GM18508 (cell line): ENCODE measurements around the gene PCBP1.
"Not testable (repeated sequence)": the region's sequence is repeated elsewhere in the genome, so short reads cannot be mapped to it uniquely, and the experiment has no call there.

ENCODE experiments used
- ATAC-seq: cut with Tn5 transposase; IDR thresholded peaks from one replicate; pipeline ENCODE4 v1.9.1; 2021; ENCODE audit warnings: moderate number of reproducible peaks; ENCODE audit not compliant: insufficient read depth, unreplicated experiment

PCBP1 gene

DNA sequence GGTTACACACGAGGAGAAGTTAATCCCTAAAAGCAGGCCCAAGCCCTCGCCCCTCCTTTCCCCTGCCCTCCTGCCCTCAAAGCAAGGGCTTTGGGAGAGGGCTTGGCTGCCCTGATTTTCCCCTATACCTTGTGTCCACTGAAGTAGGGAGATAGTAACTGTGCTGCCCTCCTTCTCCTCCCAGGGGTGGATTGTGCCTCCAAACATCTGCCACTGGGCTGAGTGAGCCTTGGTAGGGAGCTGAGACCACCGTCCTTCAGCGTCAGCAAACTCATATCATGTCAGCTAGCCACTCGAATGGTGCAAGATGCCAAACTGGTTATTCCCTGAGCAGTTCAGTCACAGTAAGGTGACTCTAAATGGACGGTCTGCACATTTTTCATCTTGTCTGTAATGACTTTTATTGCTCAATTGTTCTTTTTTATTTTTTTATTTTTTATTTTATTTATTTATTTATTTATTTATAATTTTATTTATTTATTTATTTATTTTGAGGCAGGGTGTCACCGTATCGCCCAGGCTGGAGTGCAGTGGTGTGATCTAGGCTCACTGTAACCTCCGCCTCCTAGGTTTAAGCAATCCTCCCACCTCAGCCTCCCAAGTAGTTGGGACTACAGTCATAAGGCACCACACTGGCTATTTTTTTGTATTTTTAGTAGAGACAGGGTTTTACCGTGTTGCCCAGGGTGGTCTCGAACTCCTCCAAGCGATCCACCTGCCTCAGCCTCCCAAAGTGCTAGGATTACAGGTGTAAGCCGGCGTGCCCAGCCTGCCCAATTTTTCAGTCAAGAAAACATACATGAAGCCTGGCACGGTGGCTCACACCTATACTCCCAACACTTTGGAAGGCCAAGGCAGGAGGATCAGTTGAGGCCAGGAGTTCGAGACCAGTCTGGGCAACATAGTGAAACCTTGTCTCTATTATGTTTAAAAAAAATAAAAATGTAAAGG, 8.7 kb downstream of the PCBP1 start:
- ATAC-seq = no peak

DNA sequence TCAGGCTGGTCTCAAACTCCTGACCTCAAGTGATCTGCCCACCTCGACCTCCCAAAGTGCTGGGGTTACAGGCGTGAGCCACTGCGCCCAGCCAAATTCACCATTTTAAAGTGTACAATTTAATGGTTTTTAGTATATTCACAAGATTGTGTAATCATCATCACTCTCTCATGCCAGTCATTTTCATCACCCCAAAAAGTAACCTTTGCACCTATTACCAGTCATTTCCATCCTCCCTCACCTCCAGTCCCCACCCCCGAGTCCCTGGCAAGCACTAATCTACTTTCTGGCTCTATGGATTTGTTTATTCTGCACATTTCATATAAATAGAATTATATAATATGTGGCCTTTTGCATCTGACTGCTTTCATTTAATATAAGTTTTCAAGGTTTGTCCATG, 10.8 kb downstream of the PCBP1 start:
- ATAC-seq = no peak

DNA sequence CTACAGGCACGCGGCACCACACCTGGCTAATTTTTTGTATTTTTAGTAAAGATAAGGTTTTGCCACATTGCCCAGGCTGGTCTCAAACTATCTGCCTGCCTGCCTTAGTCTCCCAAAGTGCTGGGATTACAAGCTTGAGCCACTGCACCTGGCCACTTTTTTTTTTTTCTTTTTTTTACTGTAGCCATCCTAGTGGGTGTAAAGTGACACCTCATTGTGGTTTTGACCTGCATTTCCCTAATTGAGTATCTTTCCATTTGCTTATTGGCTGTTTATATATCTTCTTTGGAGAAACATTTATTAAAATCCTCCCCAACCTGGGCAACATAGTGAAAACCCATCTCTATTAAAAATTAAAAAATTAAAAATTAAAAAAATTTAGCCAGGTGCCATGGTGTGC, 12.0 kb downstream of the PCBP1 start:
- no peak for ATAC-seq

DNA sequence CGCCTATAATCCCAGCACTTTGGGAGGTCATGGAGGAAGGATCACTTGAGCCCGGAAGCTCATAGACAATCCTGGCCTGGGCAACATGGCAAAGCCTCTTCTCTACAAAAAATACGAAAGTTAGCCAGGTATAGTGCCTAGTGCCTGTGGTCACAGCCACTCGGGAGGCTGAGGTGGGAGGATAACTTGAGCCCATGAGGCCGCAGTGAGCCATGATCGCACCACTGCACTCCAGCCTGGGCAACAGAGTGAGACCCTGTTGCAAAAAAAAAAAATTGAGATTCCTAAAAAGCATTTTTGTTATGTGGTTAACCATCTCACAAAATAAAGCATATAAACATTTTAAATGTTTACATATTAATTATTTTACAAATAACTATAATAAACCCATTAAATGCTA, 13.9 kb downstream of the PCBP1 start:
- ATAC-seq = no peak

DNA sequence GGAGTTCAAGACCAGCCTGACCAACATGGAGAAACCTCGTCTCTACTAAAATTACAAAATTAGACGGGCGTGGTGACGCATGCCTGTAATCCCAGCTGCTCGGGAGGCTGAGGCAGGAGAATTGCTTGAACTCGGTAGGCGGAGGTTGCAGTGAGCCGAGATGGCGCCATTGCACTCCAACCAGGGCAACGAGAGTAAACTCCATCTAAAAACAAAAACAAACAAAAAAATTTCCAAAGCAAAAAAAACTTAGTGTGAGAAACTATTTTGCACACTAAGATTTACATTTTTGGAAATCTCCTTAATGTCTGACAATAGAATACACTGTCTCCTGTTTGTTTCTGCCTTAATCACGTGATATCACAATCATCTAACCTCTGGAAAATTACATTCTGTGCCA, 14.4 kb downstream of the PCBP1 start:
- ATAC-seq = not testable (repeated sequence)

DNA sequence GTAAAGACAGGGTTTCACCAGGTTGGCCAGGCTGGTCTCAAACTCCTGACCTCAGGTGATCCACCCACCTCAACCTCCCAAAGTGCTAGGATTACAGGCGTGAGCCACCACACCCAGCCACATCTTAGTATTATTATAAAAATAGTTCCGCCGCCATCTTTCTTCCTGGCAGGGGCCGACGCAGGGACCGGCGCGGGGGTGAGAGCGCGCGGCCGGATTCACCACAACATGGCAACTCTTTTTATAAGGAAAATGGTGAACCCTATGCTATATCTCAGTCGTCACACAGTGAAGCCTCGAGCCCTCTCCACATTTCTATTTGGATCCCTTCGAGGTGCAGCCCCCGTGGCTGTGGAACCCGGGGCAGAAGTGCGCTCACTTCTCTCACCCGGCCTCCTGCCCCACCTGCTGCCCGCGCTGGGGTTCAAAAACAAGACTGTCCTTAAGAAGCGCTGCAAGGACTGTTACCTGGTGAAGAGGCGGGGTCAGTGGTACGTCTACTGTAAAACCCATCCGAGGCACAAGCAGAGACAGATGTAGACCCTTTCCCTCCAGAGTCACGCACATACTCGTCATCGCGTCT, 15.1 kb downstream of the PCBP1 start:
- not testable (repeated sequence) for ATAC-seq

DNA sequence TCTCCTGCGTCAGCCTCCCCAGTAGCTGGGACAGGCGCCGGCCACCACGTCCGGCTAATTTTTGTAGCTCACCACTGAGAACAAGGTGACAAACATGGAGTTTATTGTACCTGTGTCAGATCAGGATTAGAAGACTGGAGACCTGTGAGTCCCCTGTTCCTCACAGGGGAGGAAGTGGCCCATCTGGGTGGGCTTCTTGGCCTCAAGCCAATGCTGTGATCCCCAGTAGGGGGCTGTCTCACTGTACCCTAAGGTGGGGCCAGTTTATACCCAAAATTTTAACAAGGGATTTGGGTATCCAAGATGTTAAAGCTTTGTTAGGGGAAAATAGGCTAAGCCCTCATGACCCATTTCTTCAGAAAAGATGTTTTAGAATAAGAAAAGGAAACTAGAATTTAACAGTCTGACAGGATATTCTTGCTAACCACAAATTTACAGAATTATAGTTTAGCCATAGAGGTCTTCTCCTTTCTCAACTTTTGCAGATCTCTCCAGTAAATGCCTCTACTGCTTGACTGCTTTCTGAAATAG, 16.3 kb downstream of the PCBP1 start:
- ATAC-seq = no peak

DNA sequence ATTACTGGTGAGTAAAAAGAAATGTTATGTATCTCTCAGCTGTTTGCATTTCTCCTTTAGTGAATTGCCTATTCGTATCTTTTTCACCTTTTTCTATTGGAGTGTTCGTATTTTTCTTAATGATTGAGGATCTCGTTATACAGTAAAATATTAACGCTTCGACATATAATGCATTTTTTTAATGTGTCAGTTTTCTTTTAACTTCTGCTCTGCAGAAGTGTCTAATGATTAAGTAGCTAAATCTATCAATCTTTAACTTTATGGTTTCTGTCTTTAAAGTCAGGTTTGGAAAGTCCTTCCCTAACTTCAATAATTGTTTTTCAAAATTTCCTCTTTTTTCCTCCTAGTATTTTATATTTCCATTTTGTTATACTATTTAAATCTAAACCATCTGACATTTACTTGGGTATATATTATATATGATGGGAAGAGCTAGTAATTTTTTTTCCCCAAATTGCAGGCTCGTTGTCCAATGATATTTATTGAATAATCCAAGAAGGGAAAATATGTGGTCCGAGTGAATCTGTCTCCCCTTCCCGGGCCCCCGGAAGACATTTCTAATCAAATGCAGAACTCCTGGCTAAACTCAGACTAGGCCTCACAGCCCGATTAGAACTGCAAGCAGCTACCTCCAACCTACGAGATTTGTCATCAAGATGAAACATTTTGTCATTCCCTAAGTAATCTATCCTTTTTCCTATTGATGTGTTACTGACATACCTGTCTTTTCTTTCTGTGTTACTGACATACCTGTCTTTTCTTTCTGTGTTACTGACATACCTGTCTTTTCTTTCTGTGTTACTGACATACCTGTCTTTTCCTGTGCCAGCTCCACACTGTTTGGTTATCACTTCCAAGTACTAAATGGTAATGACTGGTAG, 17.2 kb downstream of the PCBP1 start:
- no peak for ATAC-seq

DNA sequence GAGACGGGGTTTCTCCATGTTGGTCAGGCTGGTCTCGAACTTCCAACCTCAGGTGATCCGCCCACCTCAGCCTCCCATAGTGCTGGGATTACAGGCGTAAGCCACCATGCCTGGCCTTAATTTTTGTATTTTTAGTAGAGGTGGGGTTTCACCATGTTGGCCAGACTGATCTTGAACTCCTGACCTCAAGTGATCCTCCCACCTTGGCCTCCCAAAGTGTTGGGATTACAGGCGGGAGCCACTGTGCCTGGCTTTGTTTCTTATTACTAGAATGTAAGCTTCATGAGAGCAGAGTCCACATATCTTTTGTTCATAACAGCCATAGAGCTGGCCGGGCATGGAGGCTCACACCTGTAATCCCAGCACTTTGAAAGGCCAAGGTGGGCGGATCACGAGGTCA, 18.9 kb downstream of the PCBP1 start:
- not testable (repeated sequence) for ATAC-seq

DNA sequence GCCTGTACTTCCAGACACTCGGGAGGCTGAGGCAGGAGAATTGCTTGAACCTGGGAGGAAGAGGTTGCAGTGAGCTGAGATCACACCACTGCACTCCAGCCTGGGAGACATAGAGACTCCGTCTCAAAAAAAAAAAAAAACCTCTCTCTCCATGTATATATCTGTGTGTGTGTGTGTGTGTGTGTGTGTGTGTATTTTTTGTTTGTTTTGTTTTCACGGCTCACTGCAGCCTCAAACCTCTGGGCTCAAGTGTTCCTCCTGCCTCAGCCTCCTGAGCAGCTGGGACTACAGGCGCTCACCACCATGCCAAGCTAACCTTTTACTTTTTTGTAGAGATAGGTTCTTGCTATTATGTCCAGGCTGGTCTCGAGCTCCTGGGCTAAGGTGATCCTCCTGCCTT, 23.1 kb downstream of the PCBP1 start:
- not testable (repeated sequence) for ATAC-seq

DNA sequence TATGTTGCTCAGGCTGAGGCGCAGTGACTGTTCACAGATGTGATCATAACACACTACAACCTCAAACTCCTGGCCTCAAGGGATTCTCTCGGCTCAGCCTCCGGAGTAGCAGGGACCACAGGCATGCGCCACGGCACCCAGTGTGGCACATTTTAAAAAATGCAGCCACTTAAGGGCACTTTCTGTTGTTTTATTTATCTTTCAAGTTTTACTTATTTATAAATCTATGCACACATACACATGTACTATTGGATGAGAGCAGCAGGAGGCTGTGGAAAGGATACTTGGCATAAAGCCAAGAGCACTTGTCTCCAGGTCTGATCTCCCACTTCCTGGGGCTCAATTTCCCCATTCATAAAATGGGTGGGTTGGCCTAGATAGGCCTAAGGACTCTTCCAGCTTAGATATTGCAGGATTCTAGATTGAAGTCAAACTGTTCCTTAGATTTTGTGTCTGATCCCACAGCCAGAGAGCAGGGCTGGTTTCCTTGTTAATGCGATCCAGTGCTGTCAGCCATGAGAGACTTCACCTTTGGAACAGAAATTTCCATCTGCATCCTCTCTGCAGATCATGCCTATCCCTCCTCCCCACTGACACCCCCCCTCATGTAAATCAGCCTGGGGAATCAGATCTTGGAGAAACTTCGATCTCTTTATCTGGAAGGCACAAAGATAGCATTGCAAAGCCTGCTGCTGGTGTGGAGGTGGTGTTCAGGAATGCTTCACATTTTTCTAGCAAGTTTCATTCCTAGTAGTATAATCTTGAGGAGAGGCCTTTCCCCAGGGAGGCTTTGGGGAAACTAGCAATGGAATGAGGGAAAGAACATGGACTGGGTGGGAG, 24.7 kb downstream of the PCBP1 start:
- ATAC-seq = no peak

DNA sequence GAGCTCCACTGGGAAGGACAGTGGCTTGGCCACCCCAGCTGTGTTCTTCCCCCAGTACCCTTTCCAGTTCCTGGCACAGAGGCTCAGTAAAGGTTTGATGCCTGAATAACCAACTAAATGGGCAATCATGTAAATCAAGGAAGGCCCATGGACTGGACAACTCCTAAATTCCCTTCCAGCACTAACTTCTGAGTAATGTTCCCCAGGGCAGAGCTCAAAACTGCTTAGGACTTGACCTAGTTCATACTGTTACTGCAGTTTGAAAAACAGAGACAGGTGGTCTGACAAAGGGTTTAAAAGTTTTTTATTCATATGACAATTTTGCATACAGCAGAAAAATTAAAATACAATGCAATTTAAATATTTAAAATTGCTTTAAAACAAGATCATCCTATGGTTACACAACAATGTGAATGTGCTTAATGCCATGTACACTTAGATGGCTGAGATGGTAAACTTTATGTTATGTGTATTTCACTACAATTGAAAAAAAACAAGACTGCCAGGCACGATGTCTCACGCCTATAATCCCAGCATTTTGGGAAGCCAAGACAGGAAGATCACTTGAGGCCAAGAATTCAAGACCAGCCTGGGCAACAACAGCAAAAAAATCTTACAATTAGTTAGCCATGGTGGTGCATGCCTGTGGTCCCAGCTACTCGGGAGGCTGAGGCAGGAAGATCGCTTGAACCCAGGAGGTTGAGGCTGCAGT, 26.2 kb downstream of the PCBP1 start:
- ATAC-seq = no peak

DNA sequence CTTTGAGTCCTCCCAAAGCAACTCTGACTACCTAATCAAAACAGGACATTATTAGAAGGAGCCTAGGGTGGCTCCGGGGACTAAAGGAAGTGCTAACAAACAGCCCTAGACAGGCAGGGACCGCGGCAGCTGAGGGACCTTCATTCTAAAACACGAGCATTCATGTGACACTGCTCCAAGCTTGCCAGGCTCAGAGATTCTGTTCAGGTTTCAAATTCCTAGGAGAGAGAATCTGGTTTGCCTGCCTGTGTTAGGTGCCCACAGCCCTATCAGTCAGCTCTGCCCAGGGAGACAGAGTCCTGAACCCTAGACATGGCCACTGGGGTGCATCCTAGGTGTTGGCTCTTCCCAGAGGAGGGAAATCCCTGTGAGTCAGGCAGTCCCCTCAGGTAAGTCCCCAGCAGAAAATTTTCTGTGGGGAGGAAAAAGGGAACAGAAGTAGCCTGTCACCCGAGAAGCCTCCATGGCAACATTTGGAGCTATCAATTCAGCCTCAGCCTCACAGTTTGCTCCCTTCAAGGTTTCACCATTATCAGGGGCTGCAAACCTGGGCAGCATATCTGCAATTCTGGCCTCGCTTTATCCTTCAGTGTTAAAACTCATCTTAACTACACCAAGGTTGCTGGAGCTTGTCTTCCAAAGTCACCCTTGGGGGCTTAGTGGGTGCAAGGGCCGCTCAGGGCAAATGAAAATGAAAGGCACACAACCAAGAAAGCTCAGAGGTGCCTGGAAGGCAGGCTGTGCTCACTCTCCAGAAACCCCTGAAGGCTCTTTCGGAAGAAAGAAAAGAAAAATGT, 28.6 kb downstream of the PCBP1 start:
- peak; percentile 35 for ATAC-seq

DNA sequence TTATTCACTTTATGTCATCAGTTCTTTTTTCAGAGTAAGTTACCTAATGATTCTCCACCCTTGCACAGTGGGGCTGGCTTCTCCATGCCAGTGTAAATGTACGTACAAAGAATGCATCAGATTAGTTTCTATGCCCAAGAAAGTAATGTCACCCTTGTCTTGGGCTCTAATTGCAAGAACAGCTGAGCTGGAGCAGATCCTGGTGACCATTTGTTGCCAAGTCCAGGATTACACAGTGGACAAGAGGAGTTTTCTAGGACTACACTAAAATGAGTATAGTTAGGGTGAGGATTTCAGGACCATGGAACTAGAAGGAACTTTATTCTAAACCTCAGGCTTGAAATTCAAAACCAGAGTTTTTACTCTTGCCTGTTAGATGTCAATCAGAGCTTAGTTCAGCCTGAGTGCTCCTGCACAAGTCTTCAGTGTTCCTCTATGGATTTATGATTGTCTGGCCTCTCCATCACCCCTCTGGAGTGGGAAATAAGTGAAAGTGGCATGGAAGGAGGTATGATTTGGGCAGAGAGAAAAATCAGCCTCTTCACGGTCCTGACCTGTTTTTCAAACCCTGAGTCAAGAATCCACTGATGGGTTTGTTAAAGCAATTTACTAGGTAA, 29.8 kb downstream of the PCBP1 start:
- ATAC-seq = no peak

DNA sequence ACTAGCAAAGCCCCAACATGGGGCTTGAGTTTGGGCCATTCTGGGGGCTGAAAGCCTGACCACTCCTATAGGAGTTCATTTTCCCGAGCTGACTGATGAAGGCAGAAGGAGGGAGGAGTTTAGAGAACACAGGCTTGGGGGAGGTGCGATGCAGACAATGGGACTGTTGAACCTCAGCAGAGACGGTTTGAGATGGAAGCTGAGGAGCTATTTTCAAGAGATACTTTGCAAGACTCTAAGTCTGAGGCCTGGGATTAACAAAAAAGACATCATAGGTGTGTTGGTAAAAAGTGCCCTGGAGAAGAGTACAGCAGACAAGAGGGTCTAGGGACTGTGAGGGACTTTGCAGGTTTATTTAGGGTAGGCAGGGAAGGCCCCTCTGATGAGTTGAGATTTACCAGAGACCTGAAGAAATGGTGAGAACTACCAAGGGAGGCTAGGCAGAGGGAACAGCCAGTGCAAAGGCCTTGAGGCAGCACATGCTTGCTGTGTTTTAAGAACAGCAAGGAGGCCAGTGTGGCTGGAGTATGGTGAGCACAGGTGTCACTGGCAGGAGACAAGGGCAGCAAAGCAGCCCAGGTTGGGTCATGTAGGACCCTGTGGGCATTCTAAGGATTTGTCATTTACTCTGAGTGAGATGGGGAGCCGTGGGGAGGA, 31.6 kb downstream of the PCBP1 start:
- no peak for ATAC-seq

DNA sequence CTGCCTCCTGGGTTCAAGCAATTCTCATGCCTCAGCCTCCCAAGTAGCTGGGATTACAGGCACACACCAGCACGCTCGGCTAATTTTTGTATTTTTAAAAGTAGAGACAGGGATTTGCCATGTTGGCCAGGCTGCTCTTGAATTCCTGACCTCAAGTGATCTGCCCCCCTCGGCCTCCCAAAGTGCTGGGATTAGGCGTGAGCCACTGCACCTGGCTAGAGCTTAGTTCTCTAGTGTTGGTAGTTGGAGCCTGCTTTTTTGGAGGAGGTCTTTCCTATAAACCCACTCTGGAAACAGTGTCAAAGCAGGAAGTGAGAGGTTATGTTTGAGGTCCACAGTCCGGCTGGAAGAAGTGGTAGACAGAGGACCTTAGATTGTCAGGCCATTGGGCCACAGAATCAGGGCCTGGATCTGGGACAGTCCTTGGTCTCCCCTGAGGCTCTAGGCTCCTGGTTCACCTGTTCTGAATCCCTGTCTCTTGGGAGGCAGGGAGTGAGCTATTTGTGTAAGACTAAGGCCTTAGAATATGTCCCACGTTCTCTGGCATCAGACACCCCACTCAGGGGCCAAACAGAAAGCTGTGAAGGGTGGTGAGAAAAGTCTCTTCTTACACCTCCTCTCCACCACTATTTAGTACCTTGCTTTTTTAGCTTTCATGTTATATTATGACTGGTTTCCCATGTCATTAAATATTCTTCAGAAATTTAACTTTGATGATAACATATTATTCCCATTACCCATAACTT, 34.5 kb downstream of the PCBP1 start:
- no peak for ATAC-seq

DNA sequence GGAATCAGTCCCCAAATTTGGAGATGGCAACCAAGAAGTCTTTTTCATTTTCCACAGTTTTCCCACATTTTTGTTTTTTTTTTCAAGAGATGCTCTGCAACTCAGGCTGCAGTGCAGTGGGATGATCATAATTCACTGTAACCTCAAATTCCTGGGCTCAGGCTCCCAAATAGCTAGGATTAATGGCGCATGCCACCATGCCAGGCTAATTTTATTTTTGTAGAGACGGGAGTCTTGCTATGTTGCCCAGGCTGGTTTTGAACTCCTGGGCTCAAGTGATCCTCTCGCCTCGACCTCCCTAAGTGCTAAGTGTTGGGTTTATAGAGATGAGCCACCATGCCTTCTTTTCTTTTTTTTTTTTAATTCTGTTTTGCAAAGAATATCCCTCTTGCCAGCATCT, 35.2 kb downstream of the PCBP1 start:
- ATAC-seq = no peak
